H9 (cell line): ENCODE measurements around the gene MT4. TPM values are rescaled to one million over a fixed set of nuclear protein-coding genes. Genes with fewer than 3 reads are reported as not detected.

Source experiments
- DNase-seq: peaks from one replicate; pipeline ENCODE4 v3.0.0-alpha.2; 2017
- H2AFZ ChIP-seq: one replicate; pipeline ENCODE4 v1.6.1; 2013; ENCODE audit warnings: mild to moderate bottlenecking, low read length, control low read depth, moderate library complexity
- H2AK5ac ChIP-seq: 2 replicates; pipeline ENCODE4 v1.6.1; 2013; ENCODE audit warnings: low read length, control low read depth, mixed read lengths; ENCODE audit not compliant: insufficient read length
- H2BK120ac ChIP-seq: one replicate; pipeline ENCODE4 v1.6.1; 2013; ENCODE audit warnings: low read depth, mild to moderate bottlenecking, low read length, control low read depth, inconsistent platforms; ENCODE audit not compliant: poor library complexity, severe bottlenecking
- H2BK12ac ChIP-seq: 2 replicates; pipeline ENCODE4 v1.6.1; 2013; ENCODE audit warnings: low read length, control low read depth, mixed read lengths, low read depth; ENCODE audit not compliant: insufficient read length
- H2BK15ac ChIP-seq: 2 replicates; pipeline ENCODE4 v1.6.1; 2013; ENCODE audit warnings: low read depth, low read length, control low read depth
- H2BK20ac ChIP-seq: one replicate; pipeline ENCODE4 v1.6.1; 2013; ENCODE audit warnings: low read depth, mild to moderate bottlenecking, low read length, control low read depth, inconsistent platforms; ENCODE audit not compliant: poor library complexity, severe bottlenecking
- H2BK5ac ChIP-seq: 2 replicates; pipeline ENCODE4 v1.6.1; 2013; ENCODE audit warnings: low read length, control low read depth, mixed read lengths; ENCODE audit not compliant: insufficient read length
- H3K14ac ChIP-seq: 2 replicates; pipeline ENCODE4 v1.6.1; 2013; ENCODE audit warnings: low read length, control low read depth; ENCODE audit not compliant: insufficient read depth
- H3K18ac ChIP-seq: 2 replicates; pipeline ENCODE4 v1.6.1; 2013; ENCODE audit warnings: low read depth, mild to moderate bottlenecking, mixed read lengths, low read length, control low read depth; ENCODE audit not compliant: insufficient read length
- H3K23ac ChIP-seq: 2 replicates; pipeline ENCODE4 v1.6.1; 2013; ENCODE audit warnings: low read length, control low read depth, mixed read lengths, low read depth; ENCODE audit not compliant: insufficient read length
- H3K23me2 ChIP-seq: 2 replicates; pipeline ENCODE4 v1.6.1; 2013; ENCODE audit warnings: low read depth, mild to moderate bottlenecking, mixed read lengths, low read length, control low read depth; ENCODE audit not compliant: insufficient read length, poor library complexity, severe bottlenecking
- H3K27ac ChIP-seq: 2 replicates; pipeline ENCODE4 v1.5.1; 2013; ENCODE audit warnings: low read length, control low read depth, mixed read lengths, low read depth; ENCODE audit not compliant: insufficient read length
- H3K27me3 ChIP-seq: 2 replicates; pipeline ENCODE4 v1.6.1; 2013; ENCODE audit warnings: low read length, control low read depth, inconsistent platforms; ENCODE audit not compliant: insufficient read depth
- H3K4ac ChIP-seq: 2 replicates; pipeline ENCODE4 v1.6.1; 2013; ENCODE audit warnings: low read depth, mild to moderate bottlenecking, control low read depth, inconsistent platforms, low read length, moderate library complexity
- H3K4me1 ChIP-seq: 2 replicates; pipeline ENCODE4 v1.6.1; 2013; ENCODE audit warnings: low read length, control low read depth, inconsistent platforms; ENCODE audit not compliant: insufficient read depth
- H3K4me2 ChIP-seq: 2 replicates; pipeline ENCODE4 v1.6.1; 2013; ENCODE audit warnings: low read length, control low read depth, mixed read lengths; ENCODE audit not compliant: insufficient read length, insufficient read depth
- H3K56ac ChIP-seq: 2 replicates; pipeline ENCODE4 v1.6.1; 2013; ENCODE audit warnings: low read depth, mild to moderate bottlenecking, mixed read lengths, low read length, control low read depth; ENCODE audit not compliant: insufficient read length
- H3K79me1 ChIP-seq: 2 replicates; pipeline ENCODE4 v1.6.1; 2013; ENCODE audit warnings: low read depth, mild to moderate bottlenecking, moderate library complexity, low read length, control low read depth, inconsistent platforms; ENCODE audit not compliant: insufficient read depth, poor library complexity, severe bottlenecking
- H3K79me2 ChIP-seq: 2 replicates; pipeline ENCODE4 v1.6.1; 2013; ENCODE audit warnings: low read length, control low read depth, inconsistent platforms; ENCODE audit not compliant: insufficient read depth
- H3K9ac ChIP-seq: 2 replicates; pipeline ENCODE4 v1.6.1; 2013; ENCODE audit warnings: low read length, control low read depth, mixed read lengths; ENCODE audit not compliant: insufficient read length; ENCODE audit errors: extremely low read depth
- H3K9me3 ChIP-seq: one replicate; pipeline ENCODE4 v1.6.1; 2013; ENCODE audit warnings: low read depth, low read length, inconsistent platforms; ENCODE audit not compliant: control insufficient read depth
- H3T11ph ChIP-seq: one replicate; pipeline ENCODE4 v1.6.1; 2013; ENCODE audit warnings: mild to moderate bottlenecking, low read length, control low read depth, inconsistent platforms
- H4K20me1 ChIP-seq: one replicate; pipeline ENCODE4 v1.6.1; 2013; ENCODE audit not compliant: control insufficient read depth, insufficient read length, insufficient read depth
- H4K5ac ChIP-seq: 2 replicates; pipeline ENCODE4 v1.6.1; 2013; ENCODE audit warnings: low read depth, mild to moderate bottlenecking, mixed read lengths, low read length, control low read depth; ENCODE audit not compliant: insufficient read length
- H4K8ac ChIP-seq: replicated peaks from 2 replicates; pipeline ENCODE4 v1.6.1; 2013; ENCODE audit warnings: low read length, control low read depth, mixed read lengths, low read depth; ENCODE audit not compliant: insufficient read length
- H4K91ac ChIP-seq: 2 replicates; pipeline ENCODE4 v1.6.1; 2013; ENCODE audit warnings: low read depth, mild to moderate bottlenecking, moderate library complexity, mixed read lengths, low read length, control low read depth; ENCODE audit not compliant: insufficient read length
- H3K27ac Mint-ChIP-seq, 3 experiments: 2 replicates in 2 of 3; 3 replicates in 1 of 3; pipeline ENCODE4 v1.8.0; 2020 to 2021; ENCODE audit warnings: mixed read lengths in 3 of 3, mild to moderate bottlenecking in 1 of 3, moderate library complexity in 1 of 3
- H3K27me3 Mint-ChIP-seq: 2 replicates; pipeline ENCODE4 v1.8.0; 2021; ENCODE audit warnings: low read depth, mild to moderate bottlenecking, moderate library complexity, mixed read lengths
- H3K36me3 Mint-ChIP-seq, 3 experiments: 2 replicates in 2 of 3; 3 replicates in 1 of 3; pipeline ENCODE4 v1.8.0; 2020 to 2021; ENCODE audit warnings: low read depth in 3 of 3, mixed read lengths in 3 of 3; ENCODE audit not compliant: insufficient read depth in 1 of 3
- H3K4me1 Mint-ChIP-seq, 2 experiments: 2 replicates each; pipeline ENCODE4 v1.8.0; 2020; ENCODE audit warnings: mixed read lengths in 2 of 2
- H3K4me3 Mint-ChIP-seq, 2 experiments: 2 replicates in 1 of 2; 3 replicates in 1 of 2; pipeline ENCODE4 v1.8.0; 2020 to 2021; ENCODE audit warnings: mild to moderate bottlenecking in 2 of 2, mixed read lengths in 2 of 2, moderate library complexity in 1 of 2
- H3K9me3 Mint-ChIP-seq, 2 experiments: 2 replicates in 1 of 2; 3 replicates in 1 of 2; pipeline ENCODE4 v1.8.0; 2020; ENCODE audit warnings: mild to moderate bottlenecking in 2 of 2, mixed read lengths in 2 of 2, moderate library complexity in 1 of 2
- WGBS: extraction: QIAGEN DNeasy Blood & Tissue Kit; methylation state at CpG from one replicate; pipeline ENCODE4 v1.1.7; 2013; ENCODE audit warnings: missing lambda C conversion rate, low lambda C conversion rate, mixed read lengths; ENCODE audit not compliant: insufficient read length; ENCODE audit errors: extremely low coverage; 5-methylcytosine and 5-hydroxymethylcytosine counted together
- total RNA-seq: library from RNA; stranded (reverse); gene quantifications from 2 replicates; pipeline ENCODE4 v1.2.1, GENCODE V29; 2021
- TF ChIP-seq, protein P1 (sequence below): fragments of 200-600 bp; sonication (generic); conservative IDR thresholded peaks from 3 replicates; pipeline ENCODE4 v1.8.0; 2021; ENCODE audit warnings: antibody characterized with exemption, mild to moderate bottlenecking

MT4 gene
- total RNA-seq, 1 experiment from 2014 or later: not detected

DNA sequence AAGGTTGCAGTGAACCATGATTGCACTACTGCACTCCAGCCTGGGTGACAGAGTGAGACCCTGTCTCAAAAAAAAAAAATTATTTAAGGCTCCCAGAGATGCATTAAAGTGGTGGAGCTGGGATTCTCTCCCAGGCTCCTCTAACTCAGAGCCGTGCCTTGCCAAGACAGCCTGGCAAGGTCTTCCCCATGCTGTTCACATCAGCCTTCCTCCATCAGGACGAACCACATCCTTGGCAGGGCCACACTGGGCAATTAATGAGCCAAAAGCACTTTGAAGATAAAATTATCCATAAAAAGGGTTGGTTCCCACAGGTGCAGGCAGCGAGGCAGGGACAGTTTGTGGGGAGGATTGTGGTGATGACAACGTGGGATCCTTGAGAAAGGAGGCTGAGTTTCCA lies 25.2 kb upstream of the MT4 start:
- TF ChIP-seq, protein P1, sequence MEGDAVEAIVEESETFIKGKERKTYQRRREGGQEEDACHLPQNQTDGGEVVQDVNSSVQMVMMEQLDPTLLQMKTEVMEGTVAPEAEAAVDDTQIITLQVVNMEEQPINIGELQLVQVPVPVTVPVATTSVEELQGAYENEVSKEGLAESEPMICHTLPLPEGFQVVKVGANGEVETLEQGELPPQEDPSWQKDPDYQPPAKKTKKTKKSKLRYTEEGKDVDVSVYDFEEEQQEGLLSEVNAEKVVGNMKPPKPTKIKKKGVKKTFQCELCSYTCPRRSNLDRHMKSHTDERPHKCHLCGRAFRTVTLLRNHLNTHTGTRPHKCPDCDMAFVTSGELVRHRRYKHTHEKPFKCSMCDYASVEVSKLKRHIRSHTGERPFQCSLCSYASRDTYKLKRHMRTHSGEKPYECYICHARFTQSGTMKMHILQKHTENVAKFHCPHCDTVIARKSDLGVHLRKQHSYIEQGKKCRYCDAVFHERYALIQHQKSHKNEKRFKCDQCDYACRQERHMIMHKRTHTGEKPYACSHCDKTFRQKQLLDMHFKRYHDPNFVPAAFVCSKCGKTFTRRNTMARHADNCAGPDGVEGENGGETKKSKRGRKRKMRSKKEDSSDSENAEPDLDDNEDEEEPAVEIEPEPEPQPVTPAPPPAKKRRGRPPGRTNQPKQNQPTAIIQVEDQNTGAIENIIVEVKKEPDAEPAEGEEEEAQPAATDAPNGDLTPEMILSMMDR: no peak
- Histone ChIP-seq H3K79me2 (no peaks in the 10 kb centered on the region), H3K4me1 (no peaks in the 10 kb centered on the region), H3K4me2 (no peak overlapping the region), H3K9me3 (no peaks in the 10 kb centered on the region), H3K18ac (no peak overlapping the region), H4K91ac (no peak overlapping the region), H2BK5ac (no peak overlapping the region), H2BK120ac (no peak overlapping the region), H4K20me1 (no peaks in the 10 kb centered on the region), H3K27me3 (no peaks in the 10 kb centered on the region), H3K4ac (no peak overlapping the region), H3T11ph (no peak overlapping the region), H3K14ac (no peak overlapping the region), H4K8ac (no peak overlapping the region), H2BK15ac (no peak overlapping the region), H3K23ac (no peak overlapping the region), H2BK12ac (no peak overlapping the region), H4K5ac (no peak overlapping the region), H3K79me1 (no peaks in the 10 kb centered on the region), H3K9ac (no peak overlapping the region), H3K27ac (no peak overlapping the region), H3K56ac (no peak overlapping the region), H2AFZ (no peak overlapping the region), H3K23me2 (no peaks in the 10 kb centered on the region), H2BK20ac (no peak overlapping the region), H2AK5ac (no peak overlapping the region)
- WGBS: no CpG with 5 or more reads among the region's 4 CpGs
- H3K4me3 Mint-ChIP-seq: no peak overlapping the region
- H3K36me3 Mint-ChIP-seq: no peaks in the 10 kb centered on the region
- peaks cover 19% of the 10 kb centered on the region for H3K27me3 Mint-ChIP-seq
- H3K4me1 Mint-ChIP-seq: peaks cover 7% of the 10 kb centered on the region in 2 experiments; a peak in 3 of 4 replicates
- DNase-seq: no peak
- H3K9me3 Mint-ChIP-seq: peaks cover 4 to 5% of the 10 kb centered on the region in 2 experiments; a peak in 4 of 5 replicates
- no peak overlapping the region; a peak in 1 of 7 replicates for H3K27ac Mint-ChIP-seq
